Stimulated activated CD8-positive, alpha-beta memory T cell treated with anti-CD3 and anti-CD28 coated beads, Interleukin-7, amount 100 ng/mL, for 4 hours (primary cell): ENCODE measurements around the gene CRACR2A.

Source experiments
- DNase-seq, 2 donors: peaks; one replicate each; pipeline ENCODE4 v3.0.0-alpha.2; 2020; ENCODE audit warnings: low read depth in 2 of 2

CRACR2A gene, protein sequence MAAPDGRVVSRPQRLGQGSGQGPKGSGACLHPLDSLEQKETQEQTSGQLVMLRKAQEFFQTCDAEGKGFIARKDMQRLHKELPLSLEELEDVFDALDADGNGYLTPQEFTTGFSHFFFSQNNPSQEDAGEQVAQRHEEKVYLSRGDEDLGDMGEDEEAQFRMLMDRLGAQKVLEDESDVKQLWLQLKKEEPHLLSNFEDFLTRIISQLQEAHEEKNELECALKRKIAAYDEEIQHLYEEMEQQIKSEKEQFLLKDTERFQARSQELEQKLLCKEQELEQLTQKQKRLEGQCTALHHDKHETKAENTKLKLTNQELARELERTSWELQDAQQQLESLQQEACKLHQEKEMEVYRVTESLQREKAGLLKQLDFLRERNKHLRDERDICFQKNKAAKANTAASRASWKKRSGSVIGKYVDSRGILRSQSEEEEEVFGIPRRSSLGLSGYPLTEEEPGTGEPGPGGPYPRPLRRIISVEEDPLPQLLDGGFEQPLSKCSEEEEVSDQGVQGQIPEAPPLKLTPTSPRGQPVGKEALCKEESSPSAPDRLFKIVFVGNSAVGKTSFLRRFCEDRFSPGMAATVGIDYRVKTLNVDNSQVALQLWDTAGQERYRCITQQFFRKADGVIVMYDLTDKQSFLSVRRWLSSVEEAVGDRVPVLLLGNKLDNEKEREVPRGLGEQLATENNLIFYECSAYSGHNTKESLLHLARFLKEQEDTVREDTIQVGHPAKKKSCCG

DNA sequence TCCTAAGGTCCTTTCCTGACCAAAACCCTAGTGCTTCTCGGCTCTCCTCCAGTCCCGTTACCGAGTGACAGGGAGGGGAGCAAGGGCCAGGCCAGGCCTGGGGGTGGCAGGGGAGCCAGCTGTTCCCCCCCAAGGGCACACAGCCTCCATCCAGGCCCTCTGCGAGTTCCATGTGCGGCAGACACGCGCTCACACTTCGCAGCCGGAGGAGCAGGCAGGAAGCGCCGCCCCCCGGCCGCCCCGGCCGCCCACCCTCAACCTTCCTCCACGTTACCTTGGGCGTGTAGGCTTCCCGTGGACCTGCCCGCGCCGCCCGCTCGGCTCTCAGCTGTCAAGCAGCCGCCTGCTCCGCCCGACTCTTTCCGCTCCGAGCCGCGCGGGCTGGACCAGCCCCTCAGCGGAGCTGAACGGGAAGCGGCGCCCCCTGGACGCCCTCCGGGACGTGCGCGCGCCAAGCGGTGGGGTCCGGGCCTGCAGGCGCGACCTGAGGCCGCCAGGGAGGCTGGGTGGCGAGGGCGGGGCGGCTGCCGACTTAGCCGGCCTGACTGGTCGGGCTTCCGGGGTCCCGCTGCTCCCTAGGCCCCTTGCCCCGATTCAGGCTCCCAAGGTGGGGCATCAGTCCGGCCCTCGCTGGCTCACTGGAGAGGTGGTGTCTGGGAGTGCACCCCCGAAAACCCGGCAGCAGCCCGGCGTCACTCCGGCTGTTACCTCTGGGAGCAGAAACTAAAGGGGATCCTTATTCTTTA lies at the start of gene CRACR2A:
Gene CRACR2A, minus strand, starts transcription at position 369 of the 746 bp plus-strand sequence. CDS start 56,110 bp downstream, outside the sequence.
- DNase-seq, result peak; percentile 69 to 83

DNA sequence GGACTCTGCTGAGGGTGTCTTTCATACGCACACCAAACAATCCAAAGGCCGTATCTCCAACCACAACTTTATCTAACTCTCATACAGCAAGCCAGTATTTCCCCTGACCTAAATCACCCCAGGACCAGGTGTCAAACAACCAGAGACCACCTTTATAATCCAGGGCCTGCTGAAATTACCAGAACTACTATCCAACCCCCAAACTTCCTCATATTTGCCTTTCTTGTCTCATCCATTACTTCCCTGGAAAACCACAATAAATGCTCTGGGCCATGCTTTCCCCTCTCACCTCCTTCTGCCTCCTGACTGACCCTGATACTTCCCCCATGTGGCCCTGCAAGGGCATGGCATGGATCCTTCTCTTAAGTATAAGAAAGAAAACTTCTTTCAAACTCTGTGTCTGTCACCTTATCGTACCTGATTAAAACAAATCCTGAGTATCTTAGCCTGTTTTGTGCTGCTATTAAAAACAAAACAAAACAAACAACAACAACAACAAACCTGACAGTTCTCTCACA lies 44.7 kb upstream of the CRACR2A start:
- no peak for DNase-seq

DNA sequence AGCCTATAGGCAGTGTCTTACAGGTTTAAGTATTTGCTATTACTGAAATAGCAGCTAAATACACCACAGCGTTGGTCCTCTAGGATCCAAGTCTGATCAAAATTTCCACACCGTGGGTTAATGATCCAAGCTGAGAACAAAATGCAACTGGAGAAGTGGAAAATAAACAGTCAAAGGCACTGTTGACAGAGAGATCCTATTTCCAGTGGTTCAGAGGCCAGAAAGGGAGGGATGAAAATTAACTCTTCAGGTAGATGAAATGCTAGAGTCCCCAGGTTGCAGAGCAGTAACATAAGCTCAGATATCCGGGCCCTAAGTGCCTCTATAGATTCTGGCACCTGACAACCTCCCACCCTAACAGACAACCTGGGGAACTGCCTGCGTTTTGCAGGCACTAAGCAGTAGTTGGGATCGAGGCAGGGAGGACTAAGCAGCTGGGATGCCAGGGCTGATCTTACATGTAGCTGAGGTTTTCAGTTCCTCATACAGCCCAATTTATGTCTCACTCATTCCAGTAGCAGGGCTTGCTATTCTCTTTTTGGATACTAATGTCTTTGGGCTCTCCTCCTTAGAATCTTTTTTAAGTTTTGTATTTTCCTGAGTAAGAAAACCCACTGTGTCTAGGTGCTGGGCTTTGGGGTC lies 42.7 kb upstream of the CRACR2A start:
- DNase-seq, result no peak

DNA sequence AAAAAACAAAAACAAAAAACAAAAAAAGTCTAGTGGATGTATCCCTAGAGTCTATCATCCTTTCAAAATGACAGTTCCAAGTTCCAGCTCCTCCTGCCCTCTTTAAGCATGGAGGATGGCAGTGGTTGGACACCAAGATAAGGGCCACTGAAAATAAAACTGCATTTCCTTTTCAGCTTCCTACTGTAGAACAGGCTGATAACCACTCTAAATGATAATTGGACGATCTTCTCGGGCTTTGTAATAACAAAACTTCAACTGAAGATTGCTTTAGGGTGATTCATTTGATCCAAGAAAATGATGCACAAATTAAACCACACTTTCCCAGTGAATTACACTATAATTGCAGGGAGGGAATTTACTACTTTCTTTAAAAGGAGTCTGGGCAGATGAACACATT lies 42.2 kb upstream of the CRACR2A start:
- no peak for DNase-seq

DNA sequence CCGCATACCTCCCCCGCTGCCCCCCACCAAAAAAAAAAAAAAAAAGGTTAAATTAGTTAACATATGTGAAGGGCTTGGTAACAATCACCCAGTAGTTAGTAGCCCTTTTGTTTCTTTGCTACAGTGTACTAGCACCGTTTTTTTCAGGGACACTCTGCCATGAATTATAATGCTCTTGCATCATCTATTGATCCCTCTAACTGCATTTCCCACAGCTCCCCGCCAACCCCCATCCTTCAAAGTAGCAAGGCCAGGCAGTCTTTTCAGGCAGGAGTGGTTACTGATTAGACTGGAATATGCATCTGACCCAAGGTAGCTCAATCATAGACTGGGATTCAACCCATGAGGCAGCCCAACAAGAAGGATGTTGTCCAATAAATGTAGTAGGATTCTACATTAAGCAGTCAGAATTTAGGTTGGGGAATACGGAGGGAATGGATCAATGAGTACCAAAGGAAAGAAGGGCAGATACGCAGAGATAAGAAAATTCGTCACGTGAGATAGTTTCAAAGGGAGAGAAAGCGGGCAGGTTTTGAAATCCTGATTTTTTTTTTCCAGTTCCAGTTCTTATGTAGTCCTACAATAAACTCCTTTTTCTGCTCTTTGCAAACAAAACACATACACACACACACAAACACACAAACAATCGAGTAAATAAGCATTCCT lies 39.8 kb upstream of the CRACR2A start:
- no peak for DNase-seq

DNA sequence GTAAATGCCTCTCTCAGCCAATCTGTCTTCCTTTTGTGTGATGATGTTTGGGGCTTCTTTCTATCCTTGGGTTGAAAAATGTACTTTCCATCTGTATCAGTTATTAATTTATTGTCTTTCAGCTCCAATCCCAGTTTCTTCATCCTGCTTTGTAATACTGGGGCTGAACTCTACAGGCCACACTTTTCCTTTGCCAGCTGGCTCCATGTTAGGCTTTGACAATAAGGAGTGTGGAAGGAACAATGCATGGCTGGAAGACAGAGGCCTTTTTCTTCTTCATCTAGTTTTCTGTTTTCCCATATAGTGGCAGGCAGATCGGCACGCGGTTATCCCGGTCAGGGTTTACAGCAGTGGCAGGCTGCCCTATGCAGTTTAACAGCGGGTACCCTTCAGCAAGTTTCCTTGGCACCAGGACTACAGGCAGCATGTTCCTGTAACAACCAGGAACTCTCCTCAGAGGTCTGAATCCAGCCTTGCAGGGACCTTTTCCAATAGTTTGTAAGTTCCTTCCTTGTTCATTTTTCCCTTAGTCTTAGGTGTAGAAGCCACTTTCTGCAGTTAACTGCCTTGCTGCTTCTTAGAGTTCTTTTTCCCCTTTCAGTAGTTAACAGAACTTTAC lies 38.5 kb upstream of the CRACR2A start:
- no peak for DNase-seq

DNA sequence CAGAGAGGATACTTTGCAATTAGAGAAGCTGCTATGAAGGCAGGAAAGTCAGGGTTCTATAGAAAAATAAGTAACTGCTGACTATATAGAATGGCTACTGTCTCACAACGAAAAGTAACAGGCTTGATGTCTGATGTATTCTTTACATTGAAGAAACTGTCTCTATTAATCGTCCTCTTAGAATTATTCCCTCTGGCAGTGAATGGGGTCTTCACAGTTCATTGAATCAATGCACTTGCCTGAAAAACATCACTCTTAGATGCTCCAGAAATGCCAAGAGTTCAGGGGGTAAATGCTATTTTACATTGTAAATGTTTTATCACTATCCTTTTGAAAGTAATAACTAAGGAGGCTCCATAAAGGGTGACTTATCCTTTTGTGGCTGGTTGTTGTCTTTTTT lies 37.7 kb upstream of the CRACR2A start:
- DNase-seq, result no peak

DNA sequence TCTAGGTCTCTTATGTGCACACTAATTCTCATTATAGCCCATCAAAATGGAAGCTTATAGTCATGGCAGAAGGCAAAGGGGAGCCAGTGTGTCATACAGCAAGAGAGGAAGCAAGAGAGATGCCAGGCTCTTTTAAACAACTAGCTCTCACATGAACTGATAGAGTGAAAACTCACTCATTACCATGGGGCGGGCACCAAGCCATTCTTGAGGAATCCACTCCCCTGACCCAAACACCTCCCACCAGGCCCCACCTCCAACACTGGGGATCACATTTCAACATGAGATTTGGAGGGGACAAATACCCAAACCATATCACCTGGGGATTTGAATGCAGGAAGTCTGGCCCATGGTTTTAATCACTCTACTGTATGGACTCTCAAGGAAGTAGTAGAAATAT lies 36.9 kb upstream of the CRACR2A start:
- no peak for DNase-seq

DNA sequence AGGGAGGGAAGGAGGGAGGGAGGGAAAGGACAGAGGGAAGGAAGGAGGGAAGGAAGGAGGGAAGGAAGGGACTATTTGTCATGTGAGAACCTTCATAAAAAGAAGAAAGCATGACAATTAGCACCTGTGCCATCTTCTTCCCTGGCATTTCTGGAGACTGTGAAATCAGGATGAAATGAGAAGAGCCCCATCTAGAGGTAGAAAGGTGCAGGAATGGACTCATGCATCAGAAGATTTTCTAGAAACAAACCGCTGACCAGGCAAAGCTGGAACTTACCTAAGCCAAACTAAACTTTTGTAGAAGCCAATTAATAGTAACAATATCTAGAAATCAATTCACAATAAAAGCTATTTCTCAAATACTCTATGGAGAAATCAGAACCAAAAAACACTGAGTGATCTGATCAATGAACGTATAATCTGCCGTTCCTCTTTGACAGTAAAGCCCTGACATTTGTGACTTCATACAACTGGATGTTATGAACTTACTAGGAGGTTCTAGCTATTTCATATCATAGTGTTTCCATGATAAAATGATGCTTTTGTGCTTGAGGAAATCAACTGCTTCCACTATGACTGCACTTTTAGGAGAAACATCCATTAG lies 24.4 kb upstream of the CRACR2A start:
- DNase-seq, result no peak

DNA sequence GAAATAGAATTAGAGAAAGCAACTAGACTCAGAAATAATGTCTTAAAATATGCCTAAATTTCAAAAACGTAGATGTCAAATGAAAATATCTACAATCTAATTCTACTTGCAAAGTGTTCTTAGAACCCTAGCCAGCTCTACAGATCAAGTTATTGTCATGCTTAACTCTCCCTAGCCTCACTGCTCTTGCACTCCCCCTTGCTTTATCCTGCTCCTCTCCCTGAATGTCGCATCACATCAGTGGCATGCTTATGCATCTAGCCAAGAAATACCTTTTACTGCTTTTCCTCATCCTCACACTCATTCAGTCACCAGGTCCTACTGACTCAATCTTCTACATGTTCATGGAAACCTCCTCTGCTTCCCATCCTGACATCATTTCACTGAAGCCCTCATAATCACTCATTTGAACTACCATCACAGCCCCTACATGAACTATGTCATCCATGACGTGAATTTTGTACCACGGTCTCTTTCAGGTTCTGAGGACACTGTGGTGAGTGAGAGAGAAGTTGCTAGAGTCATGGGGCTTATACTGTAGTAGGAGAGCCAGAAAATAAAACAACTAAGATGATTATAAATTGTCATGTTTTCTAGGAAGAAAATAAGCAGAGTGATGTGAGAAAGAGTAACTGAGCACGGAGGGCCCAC lies 22.6 kb upstream of the CRACR2A start:
- DNase-seq, result no peak

DNA sequence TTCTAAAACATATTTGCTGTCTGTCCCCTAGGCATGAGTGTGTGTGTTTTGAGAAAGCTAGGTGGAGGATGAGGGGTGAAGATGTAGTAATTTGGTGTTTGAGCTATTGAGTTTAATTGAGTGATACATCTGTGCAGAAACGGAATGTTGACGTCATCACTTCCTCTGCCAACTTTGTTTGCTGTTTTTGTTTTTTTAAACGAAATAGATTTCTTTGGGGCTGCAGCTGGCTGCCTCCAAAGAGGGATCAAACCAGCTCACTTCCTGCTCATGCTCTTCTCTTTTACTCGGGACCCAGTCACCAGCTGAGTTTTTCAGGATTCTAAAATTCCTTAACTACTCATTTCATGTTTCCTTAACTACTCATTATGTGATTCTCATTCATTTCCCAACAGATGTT lies 19.5 kb upstream of the CRACR2A start:
- DNase-seq, result no peak

DNA sequence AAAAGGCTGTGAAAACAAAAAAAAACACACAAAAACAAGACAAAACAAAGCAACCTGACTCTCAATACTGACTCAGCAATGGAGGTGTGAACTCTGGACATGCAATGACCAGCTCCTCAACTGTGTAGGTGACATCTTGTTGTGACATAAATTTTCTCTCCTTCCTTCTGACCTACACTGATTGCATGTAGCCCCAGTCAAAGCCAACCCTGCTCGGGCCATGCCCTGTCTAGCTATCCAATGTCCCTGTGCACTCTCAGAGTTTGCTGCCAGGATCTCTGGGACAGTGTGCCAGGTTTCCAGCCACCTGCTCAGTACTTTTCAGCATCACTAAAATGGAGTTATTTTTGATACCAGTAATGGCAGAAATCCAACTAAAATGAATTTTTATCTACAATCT lies 18.9 kb upstream of the CRACR2A start:
- DNase-seq, result no peak

DNA sequence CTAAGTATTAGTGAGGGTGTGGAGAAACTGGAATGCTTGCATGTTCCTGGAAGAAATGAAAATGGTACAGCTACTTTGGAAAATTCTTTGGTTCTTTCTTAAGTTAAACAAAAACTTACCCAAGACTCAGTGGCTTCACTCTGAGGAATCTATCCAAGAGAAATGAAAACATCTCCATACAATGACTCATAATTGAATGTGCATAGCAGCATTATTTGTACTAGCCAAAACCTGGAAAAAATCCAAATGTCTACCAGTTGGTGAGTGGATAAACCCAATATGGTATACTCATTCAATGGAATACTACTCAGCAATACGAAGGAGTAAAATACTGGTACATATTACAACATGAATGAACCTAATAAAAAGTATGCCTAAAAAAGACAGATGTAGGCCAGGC lies 18.0 kb upstream of the CRACR2A start:
- no peak for DNase-seq

DNA sequence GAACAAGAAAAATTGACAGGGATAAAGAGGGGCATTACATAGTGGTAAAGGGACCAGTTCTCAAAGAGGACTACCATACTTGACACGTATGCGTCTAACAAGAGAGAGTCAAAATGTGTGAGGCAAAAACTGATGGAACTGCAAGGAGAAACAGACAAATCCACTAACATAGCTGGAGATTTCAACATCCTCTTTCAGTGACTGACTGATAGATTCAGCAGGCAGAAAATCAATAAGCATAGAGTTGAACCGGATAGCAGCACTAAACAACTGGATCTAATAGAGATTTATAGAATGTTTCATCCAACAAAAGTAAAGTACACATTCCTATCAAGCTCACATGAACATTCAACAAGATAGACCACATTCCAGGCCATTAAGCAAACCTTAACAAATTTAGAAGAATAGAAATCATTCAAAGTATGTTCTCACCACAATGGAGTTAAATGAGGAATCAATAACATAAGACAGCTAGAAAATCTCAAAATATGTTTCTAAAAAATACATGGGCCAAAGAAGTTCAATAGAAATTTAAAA lies 16.1 kb upstream of the CRACR2A start:
- no peak for DNase-seq

DNA sequence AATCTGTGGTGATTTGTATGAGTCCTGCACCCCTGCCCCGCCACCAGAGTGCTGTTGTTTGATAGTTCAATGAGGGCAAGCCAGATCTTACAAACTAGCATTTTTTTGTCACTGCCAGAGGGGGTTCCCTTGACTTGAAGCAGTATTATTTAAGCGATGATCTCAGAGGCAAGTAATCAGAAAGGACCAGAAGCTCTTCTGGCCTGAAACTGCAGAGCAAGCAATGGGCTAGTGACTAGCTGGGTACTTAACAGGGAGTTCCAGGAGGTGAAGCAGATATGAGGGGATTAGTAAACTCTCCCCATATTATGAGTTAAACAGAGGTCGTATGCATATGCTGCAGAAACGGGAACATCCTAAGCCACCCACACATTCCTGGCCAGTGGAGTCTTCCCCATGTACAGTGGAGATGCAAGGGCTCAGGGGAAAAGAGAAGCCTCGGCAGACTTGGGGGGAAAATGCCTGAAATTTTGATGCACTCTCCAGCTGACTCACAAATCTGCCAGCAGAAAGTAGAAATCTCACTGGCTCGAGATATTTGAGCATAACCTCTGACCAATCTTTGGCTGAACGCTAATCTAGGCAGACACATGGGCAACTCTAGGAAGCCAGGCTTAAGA lies 8.3 kb upstream of the CRACR2A start:
- no peak for DNase-seq

DNA sequence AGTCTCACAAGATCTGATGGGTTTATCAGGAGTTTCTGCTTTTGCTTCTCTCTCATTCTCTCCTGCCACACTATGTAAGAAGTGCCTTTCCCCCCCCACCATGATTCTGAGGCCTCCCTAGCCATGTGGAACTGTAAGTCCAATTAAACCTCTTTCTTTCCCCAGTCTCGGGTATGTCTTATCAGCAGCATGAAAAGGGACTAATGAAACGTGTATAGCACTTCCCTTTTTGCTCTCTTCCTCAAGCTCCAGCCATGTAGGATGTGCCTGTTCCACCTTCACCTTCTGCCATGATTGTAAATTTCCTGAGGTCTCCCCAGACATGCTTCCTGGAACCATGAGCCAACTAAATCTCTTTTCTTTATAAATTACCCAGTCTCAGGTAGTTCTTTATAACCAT lies 7.0 kb upstream of the CRACR2A start:
- DNase-seq, result no peak

DNA sequence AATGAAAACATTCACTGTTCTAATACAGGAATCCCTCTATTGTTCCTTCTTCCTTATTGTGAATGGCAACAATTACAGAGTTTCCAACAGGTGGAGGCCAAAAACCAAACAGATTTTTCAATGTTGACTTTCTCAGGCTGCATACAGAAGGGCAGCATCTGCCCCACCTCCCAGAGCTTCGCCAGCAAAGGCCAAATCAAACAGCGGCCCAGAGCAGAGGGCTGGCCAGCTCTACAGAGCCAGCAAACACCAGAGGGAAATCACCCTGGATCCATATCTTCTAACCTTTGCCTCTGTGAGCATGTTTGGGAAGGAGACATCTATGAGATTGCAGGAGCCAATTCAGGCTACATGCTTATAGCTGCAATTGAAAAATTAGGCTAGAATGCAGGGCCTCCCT lies 4.4 kb upstream of the CRACR2A start:
- no peak for DNase-seq

DNA sequence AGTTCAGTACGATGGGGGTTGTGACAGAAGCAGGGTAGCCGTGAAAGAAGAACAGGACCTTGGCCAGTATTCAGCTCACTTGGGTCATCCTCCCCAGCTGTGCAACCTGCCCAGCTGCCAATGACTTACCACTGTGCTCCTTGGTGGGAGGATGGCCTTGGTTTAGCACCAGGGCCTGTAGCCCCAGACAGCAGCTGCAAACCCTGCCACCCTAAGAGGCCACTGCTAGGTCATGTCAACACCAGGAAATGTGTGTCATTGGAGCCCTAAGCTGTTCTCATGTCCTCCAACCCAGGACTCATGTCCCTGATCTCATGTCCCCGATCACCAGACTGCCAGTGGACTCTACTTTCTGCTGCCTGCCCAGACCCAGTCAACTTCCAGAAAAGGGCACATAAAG lies 3.0 kb upstream of the CRACR2A start:
- DNase-seq, result no peak
